Right kidney (tissue), 1 donor: ENCODE measurements around the gene ATP11C.
A peak's percentile ranks its signal among the peaks of the same experiment; 100 is the strongest.
"Not testable (repeated sequence)": the region's sequence is repeated elsewhere in the genome, so short reads cannot be mapped to it uniquely, and the experiment has no call there.

ENCODE experiments used
- DNase-seq: peaks from one replicate; pipeline ENCODE4 v3.0.0-alpha.2; 2016

The ATP11C gene

DNA sequence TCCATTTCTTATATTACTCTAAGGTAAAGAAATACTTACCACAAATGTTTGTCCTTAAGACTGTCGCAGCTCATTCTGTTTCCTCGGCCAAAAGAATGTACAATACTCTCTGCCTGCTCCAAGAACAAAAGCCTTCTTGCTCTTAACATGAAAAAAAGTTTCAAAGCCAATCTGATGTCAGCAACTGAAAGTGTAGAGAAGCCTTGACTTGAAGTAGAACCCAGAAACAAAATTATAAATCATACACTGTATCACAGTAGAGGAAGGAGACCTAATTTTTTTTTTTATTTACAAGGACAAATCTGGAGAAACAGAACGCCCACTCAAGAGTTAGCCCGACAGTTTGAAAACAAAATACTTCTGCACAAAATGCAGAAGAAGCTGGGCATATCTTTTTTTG, 224.8 kb downstream of the ATP11C start, which contains the start of gene MCF2:
Gene MCF2 (minus strand): TSS at position 101 of the 400 bp plus-strand sequence. CDS start 56,423 bp downstream, outside the sequence.
- no peak for DNase-seq

DNA sequence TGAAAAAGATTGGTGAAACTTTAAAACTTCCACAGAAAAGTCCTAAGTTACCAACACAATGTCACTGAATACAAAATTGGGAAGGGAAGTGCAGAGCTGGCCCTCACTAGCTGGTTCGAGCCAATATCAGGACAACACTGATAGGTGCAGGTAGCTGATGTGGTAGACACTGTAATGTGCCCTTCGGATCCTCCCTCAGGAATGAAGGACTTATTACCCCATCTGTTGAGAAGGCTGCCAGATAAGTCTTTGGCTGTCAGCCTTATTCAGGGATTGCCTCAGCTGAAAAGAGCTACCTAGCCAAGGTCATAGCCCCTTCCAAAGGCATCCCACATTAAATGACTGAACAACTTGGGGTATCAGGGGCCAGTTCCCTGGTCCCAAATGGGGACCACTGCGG, 230.2 kb downstream of the ATP11C start:
- DNase-seq, result no peak

DNA sequence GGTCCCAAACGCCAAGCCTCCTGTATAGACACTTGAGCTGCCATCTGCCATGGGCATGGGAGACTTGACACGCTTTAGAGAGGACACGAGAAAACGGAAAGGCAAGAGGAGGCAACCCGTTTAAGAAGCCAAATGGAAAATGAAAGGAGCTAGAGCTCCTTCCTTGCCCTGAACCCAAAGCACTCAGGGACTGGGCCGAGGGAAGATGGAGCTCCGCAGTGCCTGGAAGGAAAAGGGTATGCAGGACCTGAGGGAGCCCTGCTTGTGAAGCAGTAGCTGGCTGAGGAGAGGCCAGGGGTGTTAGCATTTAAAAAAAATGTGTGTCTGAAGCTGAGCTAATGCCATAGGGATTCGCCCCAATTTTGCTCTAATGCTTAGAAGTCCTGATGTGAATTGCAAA, 239.9 kb downstream of the ATP11C start:
- DNase-seq, result peak; percentile 1

DNA sequence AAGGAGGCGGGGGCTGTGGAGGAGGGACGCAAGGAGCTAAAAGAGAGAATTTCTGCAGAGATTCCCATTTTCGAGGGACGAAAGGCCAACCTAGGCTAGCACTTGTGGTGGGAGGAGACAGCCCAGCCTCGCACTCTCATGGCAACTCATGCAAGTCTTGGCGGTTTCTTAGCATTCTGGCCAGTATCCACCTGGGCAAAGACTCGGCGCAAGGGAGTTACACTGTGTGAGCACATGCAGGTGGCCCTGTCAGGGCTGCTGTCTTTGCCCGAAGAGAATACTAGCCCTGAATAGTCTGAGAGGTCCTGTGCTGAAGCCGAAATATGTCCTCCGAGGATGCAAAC, 240.4 kb downstream of the ATP11C start:
- DNase-seq, result no peak

DNA sequence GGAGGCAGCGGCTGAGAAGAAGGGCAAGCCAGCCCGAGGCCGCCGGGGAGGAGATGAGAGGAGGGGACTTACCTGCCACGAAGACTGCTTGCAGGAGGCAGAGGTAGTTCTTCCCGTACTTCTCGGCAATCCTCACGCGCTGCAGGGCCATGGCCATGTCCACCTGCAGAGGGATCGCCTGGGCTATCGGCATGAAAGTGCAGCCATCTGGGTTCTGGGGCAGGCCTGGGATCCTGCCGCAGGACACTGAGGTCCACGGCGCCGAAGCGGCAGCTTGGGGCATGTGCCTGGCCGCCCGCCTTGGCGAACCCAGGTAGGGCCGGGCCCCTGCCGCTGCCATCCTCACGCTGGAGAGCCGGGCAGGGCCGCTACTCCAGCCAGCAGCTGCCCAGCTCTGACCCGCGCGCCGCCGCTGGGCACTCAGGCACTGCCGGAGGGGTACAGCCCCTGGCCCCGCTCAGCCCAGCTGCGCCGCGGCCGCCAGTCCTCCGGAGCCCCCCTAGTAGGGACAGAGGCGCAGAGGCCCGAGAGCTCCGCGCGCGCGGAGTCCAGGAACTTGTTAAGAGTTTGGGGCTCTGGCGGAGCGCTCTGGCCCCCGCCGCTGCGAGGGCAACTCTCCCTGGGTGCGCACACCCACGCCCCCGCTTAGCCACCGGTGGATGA, 240.9 kb downstream of the ATP11C start:
- peak; percentile 52 for DNase-seq

DNA sequence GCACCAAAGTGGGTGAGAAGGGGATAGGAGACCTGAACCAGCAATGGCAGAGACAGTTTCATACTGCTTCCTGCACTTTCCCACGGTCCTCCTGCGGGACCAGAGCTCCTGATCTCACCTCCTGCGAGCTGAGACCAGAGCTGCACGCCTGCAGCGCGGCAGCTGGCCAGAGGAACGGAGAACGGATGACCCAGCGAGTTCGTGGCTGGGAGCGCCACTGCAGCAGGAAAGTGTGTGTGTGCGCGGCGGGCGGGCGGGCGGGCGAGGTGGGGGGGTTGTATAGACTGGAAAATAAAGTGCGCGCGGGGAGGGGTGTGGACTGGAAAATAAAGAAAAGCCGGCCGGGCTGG, 241.4 kb downstream of the ATP11C start:
- peak; percentile 3 for DNase-seq

DNA sequence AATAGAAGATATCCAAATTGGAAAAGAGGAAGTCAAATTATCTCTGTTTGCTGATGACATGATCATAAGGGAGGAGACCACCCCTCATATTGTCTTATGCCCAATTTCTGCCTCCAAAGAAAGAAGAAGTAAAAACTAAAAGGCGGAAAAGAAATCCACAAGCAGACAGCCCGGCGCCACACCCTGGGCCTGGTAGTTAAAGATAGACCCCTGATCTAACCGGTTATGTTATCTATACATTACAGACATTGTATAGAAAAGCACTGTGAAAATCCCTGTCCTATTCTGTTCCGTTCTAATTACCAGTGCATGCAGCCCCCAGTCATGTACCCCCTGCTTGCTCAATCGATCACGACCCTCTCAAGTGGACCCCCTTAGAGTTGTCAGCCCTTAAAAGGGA, 247.7 kb downstream of the ATP11C start:
- not testable (repeated sequence) for DNase-seq

DNA sequence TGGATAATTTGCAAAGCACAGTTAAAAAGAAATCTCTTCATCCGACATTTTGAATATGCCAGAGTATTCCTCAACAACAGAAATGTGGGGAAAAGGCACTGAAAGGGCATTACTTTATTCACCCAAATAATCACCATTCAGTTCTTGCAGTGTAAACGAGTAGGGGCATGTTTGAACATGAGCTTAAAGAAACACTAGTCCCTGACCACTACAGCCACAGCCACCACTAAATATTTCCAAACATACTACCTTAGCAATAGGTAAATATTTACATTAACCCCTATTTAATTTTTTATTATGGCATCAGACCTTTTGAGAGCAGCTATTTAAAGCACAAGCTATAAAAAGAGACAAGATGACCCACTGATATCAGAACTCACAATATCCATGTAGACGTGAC, 252.5 kb downstream of the ATP11C start:
- DNase-seq, result no peak
